Skeletal muscle tissue (tissue), 4 donors: Measurements from ENCODE around the gene LAMP5. TPM values are rescaled to one million over a fixed set of nuclear protein-coding genes. Genes with fewer than 3 reads are reported as not detected.

ENCODE experiments used
- H3K27ac ChIP-seq: one replicate; pipeline ENCODE4 v1.7.0; 2013; ENCODE audit warnings: mild to moderate bottlenecking, low read depth, low read length, inconsistent platforms
- H3K27me3 ChIP-seq, 3 donors: one replicate each; pipeline ENCODE4 v1.7.0; 2013; ENCODE audit warnings: low read length in 3 of 3; ENCODE audit not compliant: control insufficient read depth in 3 of 3, insufficient read depth in 3 of 3
- H3K36me3 ChIP-seq, 3 donors: one replicate each; pipeline ENCODE4 v1.7.0; 2013; ENCODE audit warnings: low read length in 3 of 3; ENCODE audit not compliant: control insufficient read depth in 3 of 3, insufficient read depth in 3 of 3
- H3K4me1 ChIP-seq, 3 donors: one replicate each; pipeline ENCODE4 v1.7.0; 2013; ENCODE audit warnings: low read length in 3 of 3, mild to moderate bottlenecking in 3 of 3; ENCODE audit not compliant: control insufficient read depth in 3 of 3, insufficient read depth in 3 of 3
- H3K4me3 ChIP-seq, 3 donors: one replicate each; pipeline ENCODE4 v1.7.0; 2013; ENCODE audit warnings: low read length in 3 of 3
- H3K9ac ChIP-seq, 3 donors: one replicate each; pipeline ENCODE4 v1.7.0; 2013; ENCODE audit warnings: low read length in 3 of 3, mild to moderate bottlenecking in 3 of 3, moderate library complexity in 2 of 3, low read depth in 1 of 3
- H3K9me3 ChIP-seq, 3 donors: one replicate each; pipeline ENCODE4 v1.7.0; 2013; ENCODE audit warnings: low read length in 3 of 3; ENCODE audit not compliant: control insufficient read depth in 3 of 3
- total RNA-seq: library from RNA; depleted of rRNA; stranded (reverse); fragments of >200 nt; gene quantifications from one replicate; pipeline ENCODE4 v1.2.3, GENCODE V29; 2014
- donor health status: Osteomylitis.

The LAMP5 gene
- total RNA-seq, 1 donor from 2014 or later = 1.6 TPM

- Histone ChIP-seq H3K36me3 (no peaks in the 10 kb centered on the region), H3K9ac (no peak overlapping the region), H3K4me3 (no peak overlapping the region), H3K27me3 (peaks cover 25 to 44% (median 40%) of the 10 kb centered on the region in 3 donors), H3K9me3 (no peaks in the 10 kb centered on the region), H3K27ac (no peak overlapping the region), H3K4me1 (peaks cover 5 to 12% (median 7%) of the 10 kb centered on the region in 3 donors)
Measured at GRCh38 chr20:9520086-9520485, 5.7 kb downstream of the LAMP5 start.

GRCh38 chr20:9523636-9524035 lies 9.2 kb downstream of the LAMP5 start:
- no peaks in the 10 kb centered on the region for H3K9me3 ChIP-seq
- H3K9ac ChIP-seq = no peak overlapping the region
- no peak overlapping the region for H3K27ac ChIP-seq
- H3K4me1 ChIP-seq = no peaks in the 10 kb centered on the region
- H3K4me3 ChIP-seq = no peak overlapping the region
- no peaks in the 10 kb centered on the region for H3K36me3 ChIP-seq
- peaks cover 3 to 18% (median 18%) of the 10 kb centered on the region in 3 donors for H3K27me3 ChIP-seq

- H3K4me3 ChIP-seq = no peak overlapping the region
- H3K9ac ChIP-seq = no peak overlapping the region
- H3K36me3 ChIP-seq = no peaks in the 10 kb centered on the region
- H3K9me3 ChIP-seq = no peaks in the 10 kb centered on the region
- H3K4me1 ChIP-seq = no peaks in the 10 kb centered on the region
- H3K27me3 ChIP-seq = no peaks in the 10 kb centered on the region
- no peak overlapping the region for H3K27ac ChIP-seq
Measured at GRCh38 chr20:9531581-9531980, 17.2 kb downstream of the LAMP5 start.

- Histone ChIP-seq H3K27me3 (no peaks in the 10 kb centered on the region), H3K4me3 (no peak overlapping the region), H3K36me3 (no peaks in the 10 kb centered on the region), H3K9ac (no peak overlapping the region), H3K4me1 (no peaks in the 10 kb centered on the region), H3K27ac (no peak overlapping the region), H3K9me3 (no peaks in the 10 kb centered on the region)
Measured at GRCh38 chr20:9532069-9532838, 17.9 kb downstream of the LAMP5 start.

GRCh38 chr20:9534025-9534424 lies 19.6 kb downstream of the LAMP5 start:
- no peaks in the 10 kb centered on the region for H3K36me3 ChIP-seq
- H3K27me3 ChIP-seq = no peaks in the 10 kb centered on the region
- no peaks in the 10 kb centered on the region for H3K9me3 ChIP-seq
- no peak overlapping the region for H3K4me3 ChIP-seq
- no peak overlapping the region for H3K27ac ChIP-seq
- H3K9ac ChIP-seq = no peak overlapping the region
- H3K4me1 ChIP-seq = no peaks in the 10 kb centered on the region

- no peak overlapping the region for H3K4me3 ChIP-seq
- no peak overlapping the region for H3K9ac ChIP-seq
- H3K27ac ChIP-seq = no peak overlapping the region
- no peaks in the 10 kb centered on the region for H3K4me1 ChIP-seq
- no peaks in the 10 kb centered on the region for H3K27me3 ChIP-seq
- H3K9me3 ChIP-seq = no peaks in the 10 kb centered on the region
- no peaks in the 10 kb centered on the region for H3K36me3 ChIP-seq
Measured at GRCh38 chr20:9535449-9535848, 21.1 kb downstream of the LAMP5 start.

GRCh38 chr20:9543214-9543613 lies 28.8 kb downstream of the LAMP5 start:
- Histone ChIP-seq H3K27me3 (no peaks in the 10 kb centered on the region), H3K9me3 (no peaks in the 10 kb centered on the region), H3K4me3 (no peak overlapping the region), H3K36me3 (no peaks in the 10 kb centered on the region), H3K9ac (no peak overlapping the region), H3K4me1 (no peaks in the 10 kb centered on the region), H3K27ac (no peak overlapping the region)

GRCh38 chr20:9550283-9550682 lies 35.9 kb downstream of the LAMP5 start:
- Histone ChIP-seq H3K27ac (no peak overlapping the region), H3K36me3 (no peaks in the 10 kb centered on the region), H3K4me3 (no peak overlapping the region), H3K4me1 (no peaks in the 10 kb centered on the region), H3K9me3 (peaks cover 0 to 2% (median 0%) of the 10 kb centered on the region in 3 donors), H3K9ac (no peak overlapping the region), H3K27me3 (peaks cover 0 to 3% (median 0%) of the 10 kb centered on the region in 3 donors)

GRCh38 chr20:9550871-9551270 lies 36.5 kb downstream of the LAMP5 start:
- Histone ChIP-seq H3K9me3 (peaks cover 0 to 2% (median 0%) of the 10 kb centered on the region in 3 donors), H3K4me3 (no peak overlapping the region), H3K27ac (no peak overlapping the region), H3K4me1 (no peaks in the 10 kb centered on the region), H3K36me3 (no peaks in the 10 kb centered on the region), H3K9ac (no peak overlapping the region), H3K27me3 (peaks cover 0 to 3% (median 0%) of the 10 kb centered on the region in 3 donors)

GRCh38 chr20:9551808-9552550 lies 37.6 kb downstream of the LAMP5 start:
- Histone ChIP-seq H3K9ac (no peak overlapping the region), H3K27me3 (peaks cover 0 to 3% (median 0%) of the 10 kb centered on the region in 3 donors), H3K4me1 (no peaks in the 10 kb centered on the region), H3K4me3 (no peak overlapping the region), H3K9me3 (peaks cover 0 to 2% (median 0%) of the 10 kb centered on the region in 3 donors), H3K36me3 (no peaks in the 10 kb centered on the region), H3K27ac (no peak overlapping the region)
